GM18505 (cell line): ENCODE results near the gene EEIG1.

Source experiments
- ATAC-seq: cut with Tn5 transposase; IDR thresholded peaks from one replicate; pipeline ENCODE4 v1.9.1; 2021; ENCODE audit not compliant: unreplicated experiment
- POLR2A ChIP-seq: IDR thresholded peaks from 4 replicates; pipeline ENCODE4 v1.6.1; 2011; ENCODE audit warnings: borderline replicate concordance; ENCODE audit not compliant: insufficient read depth, insufficient read length; ENCODE audit errors: extremely low read depth

The EEIG1 gene

DNA sequence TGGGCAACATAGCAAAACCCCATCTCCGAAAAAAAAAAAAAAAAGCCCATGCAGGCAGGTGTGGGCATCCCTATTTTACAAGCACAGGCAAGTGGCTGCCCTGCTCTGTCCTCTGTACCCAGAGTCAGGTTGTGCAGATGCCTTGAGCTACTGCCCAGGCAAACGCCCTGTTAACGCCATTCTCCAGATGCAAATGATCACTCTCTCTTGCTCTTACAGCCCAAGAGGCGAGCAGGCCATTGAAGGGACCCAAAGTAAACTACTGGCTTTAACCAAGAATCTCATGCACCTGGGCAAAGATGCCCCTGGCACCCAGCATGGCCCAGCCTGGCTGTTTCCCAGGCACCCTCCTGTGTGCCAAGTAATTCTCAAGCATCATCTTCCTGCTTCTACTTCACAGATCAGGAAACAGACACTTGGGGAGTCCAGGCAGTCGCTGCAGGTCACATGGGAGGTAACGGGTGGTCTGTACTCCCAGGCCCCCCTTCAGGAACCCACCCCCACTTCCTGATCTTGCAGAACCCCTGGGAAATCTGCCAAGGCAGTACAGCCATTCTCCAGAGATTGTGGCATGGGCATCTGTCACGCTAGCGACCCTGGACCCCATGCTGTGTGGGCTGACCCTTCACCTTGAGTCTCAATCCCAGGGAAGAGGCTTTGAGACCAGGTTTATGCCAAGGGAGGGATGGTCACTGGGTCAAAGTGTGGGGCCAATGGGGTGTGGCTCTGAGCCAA is 14.2 kb downstream of the EEIG1 start:
- no peak for ATAC-seq
- TF ChIP-seq POLR2A: no peak

DNA sequence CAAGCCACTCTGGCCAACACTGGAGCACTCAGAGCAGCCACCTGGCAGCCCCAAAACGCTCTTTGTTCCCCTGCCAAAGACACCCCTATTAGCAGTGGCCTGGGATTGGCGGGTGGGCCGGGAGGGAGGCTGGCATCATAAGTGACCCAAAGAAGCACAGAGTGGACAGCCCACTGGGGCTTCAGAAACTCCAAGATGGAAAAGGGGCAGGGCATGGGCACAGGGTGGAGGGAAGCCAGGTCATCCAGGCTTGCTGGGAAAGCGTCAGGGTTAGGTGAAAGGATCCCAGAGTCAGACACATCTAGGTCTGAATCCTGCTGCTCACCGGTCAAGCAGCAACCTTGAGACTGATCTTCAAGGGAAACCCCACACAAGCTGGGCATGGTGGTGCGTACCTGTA is 14.8 kb downstream of the EEIG1 start:
- no peak for TF ChIP-seq POLR2A
- no peak for ATAC-seq

DNA sequence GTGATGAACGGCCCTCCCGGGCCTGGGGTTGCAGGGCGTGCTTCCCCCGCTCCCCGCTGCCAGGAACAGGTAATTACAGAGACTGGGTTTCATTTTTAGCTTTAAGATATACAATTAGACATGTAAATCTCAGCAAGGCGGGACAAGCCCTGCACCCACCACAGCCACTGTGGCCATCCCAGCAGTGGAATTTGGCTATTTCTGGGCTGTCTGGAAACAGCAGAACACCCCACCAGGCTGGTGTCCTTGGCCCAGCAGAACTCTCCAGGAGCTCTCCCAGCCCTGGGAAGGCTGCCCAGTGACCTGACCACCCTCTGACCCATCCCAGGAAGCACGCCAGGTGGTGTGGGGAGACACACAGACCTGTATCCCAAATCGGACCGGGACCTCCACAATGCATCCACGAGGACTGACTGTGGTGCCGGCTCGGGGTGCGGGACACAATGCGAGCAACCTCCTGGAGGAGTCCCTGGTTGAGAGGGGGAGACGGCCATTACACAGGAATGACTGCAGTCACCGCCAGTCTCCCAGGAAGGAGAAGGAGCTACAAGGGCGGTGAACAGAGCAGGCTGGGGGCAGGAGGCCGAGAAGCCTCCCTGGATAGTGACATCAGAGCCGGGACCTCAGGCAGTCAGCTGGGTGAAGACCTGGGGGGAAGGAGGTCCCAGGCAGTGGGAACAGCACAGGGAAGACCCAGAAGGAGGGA is 17.3 kb downstream of the EEIG1 start:
- TF ChIP-seq POLR2A: no peak
- ATAC-seq: no peak

DNA sequence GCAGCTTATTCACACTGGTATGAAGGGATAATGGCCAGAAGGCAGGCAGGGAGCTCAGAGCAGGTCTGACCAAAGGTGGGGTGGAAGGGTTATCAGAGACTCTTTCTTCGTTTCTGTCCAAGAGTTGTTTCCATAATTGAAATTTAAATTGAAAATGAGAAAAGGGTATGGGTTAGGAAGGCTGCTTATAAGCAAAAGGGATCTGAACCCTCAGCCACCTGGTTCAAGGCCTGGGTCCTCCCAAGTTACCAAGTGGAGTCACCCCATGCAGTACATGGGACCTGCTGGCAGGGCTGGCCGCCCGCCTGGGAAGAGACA is 17.8 kb downstream of the EEIG1 start:
- no peak for ATAC-seq
- no peak for TF ChIP-seq POLR2A

DNA sequence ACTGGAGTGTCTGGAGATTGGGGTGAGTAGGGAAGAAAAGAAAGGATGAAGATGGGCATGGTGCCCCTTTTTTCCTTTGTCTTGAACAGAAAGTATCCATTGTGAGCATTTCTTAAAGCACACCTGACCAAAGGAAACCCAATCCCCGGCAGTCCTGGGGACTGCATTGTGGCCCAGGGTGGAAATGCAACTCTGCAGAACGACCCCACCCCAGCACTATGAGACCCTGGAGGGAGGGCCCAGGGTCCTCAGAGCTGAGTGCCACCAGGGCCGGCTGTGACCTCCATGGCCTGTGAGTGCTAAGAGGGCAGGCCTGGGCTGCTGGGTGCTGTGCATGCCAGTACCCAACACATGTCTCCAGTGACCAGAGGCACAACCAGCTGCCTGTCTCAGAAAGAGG is 18.5 kb downstream of the EEIG1 start:
- TF ChIP-seq POLR2A: no peak
- no peak for ATAC-seq

DNA sequence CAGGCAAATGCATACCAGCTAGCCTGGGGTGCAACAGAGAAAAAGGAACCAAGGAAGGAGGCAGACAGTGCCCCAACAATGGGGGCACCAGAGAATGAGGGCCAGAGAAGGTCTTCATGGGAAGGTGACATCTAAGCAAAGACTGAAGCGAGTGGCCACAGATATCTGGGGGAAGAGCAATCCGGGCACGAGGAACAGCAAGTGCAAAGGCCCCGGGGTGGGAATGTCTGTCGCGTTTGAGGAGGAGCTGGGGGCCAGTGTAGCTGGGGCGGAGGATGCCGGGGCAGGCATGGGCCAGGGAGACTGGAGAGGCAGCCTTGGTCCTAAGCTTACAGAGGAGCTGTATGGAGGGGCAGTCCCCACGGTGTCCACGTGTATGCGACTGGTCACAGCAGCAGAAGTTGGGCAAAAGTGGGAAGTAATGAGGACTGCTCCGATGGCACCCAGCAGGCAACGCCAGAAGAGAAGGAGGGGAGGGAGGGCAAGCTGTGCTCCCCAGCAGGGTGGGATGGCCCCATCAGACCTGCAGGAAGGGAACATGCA is 19.1 kb downstream of the EEIG1 start:
- no peak for ATAC-seq

DNA sequence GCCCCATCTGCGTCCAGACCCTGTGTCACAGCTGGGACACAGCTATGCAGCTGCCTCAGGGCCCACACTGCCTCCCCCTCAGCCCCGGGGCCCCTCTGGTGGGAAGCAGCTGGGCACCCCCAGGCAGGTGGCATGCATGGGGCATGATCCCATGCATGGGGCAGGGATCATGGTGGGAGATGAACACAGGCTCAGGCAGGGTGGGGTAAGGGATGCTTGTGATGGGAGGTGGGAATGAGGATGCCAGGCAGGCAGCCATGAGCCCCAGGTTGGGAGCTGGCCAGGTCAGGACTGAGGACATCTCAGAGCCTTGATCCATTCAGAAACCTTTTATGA is 19.7 kb downstream of the EEIG1 start:
- ATAC-seq: no peak
- TF ChIP-seq POLR2A: no peak

More for the DNA sequence above, 19.1 kb downstream of the EEIG1 start:
- TF ChIP-seq POLR2A: no peak

DNA sequence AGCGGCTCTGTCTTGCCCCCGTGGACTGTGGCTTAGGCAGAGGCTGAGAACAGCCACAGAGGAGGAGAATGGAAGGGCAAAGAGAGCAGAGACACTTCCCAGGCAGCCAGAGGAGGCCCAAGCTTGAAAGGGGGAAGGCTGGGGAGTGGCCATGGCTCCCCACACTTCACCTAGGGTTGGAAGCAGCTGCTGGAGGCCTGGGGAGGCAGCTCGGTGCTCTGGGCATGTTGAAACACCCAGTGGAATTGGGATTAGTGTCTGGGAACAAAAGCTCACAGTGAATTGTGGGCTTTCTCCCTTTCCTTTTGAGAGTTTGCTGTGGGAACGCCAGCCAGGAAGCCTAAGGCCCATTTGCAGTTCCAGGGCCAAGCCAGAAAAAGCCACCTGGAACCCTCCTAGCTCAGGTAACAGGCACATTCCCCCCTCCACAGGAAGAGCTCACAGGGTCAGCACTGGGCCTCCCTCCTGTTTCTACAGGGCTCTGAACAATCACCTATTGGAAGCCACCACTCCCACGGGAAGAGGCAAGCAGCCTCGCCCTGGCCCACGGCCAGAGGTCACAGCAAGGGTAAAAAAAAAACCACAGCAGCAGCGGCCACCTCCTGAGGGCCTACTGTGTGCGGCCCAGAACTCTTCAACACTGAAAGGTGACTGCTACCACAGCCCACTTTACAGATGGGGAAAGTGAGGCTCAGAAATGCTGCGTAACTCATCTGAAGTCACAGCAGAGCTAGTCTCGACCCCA is 20.2 kb downstream of the EEIG1 start:
- ATAC-seq: no peak
- no peak for TF ChIP-seq POLR2A

DNA sequence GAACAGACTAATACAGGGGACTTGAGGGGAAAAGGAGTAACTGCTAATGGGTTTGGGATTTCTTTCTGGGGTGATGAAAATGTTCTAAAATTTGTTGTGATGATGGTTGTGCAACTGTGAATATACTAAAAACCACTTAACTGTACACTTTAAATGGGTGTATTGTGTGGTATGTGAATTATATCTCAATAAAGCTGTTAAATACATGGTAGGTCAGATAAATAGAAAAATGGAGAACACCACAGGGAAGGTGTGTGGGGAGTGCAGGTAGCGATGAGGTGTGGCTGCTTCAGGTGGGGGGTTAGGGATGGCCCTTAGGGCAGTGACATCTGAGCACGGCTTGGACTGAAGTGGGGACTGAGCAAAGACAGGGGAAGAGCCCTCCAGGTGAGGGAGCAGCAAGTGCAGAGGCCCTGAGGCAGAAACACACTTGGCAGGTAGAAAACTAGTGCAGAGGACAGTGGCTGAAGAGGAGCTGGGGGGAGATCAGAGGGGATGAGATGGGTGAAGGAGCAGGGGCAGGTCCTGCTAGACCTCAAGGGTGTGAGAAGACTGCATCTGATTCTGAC is 20.9 kb downstream of the EEIG1 start:
- no peak for TF ChIP-seq POLR2A
- no peak for ATAC-seq

DNA sequence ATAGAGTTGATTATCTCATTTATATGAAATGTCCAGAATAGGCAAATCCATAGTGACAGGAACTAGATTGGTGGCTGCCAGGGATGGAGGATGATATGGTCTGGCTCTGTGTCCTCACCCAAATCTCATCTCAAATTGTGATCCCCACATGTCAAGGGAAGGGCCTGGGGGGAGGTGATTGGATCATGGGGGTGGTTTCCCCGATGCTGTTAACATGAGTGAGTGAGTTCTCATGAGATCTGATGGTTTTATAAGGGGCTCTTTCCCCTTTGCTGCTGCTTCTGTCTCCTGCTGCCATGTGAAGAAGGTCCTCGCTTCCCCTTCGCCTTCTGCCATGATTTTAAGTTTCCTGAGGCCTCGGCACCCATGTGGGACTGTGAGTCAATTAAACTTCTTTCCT is 21.4 kb downstream of the EEIG1 start:
- no peak for TF ChIP-seq POLR2A
- ATAC-seq: no peak

DNA sequence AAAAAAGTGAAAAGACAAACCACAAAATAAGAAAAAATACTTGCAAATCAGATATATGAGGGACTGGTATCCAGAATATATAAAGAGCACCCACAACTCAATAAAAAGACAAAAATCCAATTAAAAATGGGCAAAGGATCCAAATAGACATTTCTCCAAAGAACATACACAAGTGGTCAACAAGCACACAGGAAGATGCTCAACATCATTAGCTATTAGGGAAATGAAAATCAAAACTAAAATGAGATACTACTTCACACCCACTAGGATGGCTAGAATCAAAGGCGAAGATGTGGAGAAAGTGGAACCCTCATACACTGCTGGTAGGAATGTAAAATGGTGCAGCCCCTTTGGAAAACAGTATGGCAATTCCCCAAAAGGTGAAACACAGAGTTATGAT is 22.1 kb downstream of the EEIG1 start:
- no peak for TF ChIP-seq POLR2A
- ATAC-seq: no peak

DNA sequence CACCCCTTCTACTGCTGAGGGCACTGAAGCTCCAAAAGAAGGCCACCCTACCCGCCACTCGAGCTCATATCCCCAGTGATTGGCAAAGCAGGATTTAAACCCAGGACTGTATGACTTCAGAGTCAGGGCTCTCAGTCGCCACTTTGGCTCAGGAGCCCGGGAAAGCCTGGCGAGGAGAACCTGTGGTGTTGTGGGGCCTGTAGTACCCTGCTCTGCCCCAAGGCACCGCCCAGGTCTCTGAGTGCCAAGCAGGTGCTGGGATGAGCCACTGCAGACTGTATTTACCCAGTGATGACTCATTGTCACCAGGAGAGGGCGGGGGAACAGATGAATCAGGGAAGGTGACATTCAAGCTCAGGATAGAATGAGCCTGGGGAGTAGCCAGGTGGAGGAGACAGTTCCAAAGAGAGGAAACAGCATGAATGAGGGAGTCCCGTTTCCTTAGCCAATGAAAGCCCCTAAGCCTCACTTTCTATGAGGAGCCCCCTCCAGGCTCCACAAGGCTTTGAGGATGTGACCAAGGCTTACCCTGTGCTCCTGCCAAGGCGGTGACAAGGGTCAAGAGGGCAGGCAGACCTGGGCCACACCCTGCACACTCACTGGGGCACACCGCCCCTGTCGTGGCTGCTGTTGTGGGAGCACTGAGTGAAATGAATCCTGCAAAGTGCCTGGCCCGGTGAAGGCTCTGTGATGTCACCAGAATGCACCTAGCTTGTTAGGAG is 25.3 kb downstream of the EEIG1 start:
- peak; percentile 68 for ATAC-seq
- no peak for TF ChIP-seq POLR2A

DNA sequence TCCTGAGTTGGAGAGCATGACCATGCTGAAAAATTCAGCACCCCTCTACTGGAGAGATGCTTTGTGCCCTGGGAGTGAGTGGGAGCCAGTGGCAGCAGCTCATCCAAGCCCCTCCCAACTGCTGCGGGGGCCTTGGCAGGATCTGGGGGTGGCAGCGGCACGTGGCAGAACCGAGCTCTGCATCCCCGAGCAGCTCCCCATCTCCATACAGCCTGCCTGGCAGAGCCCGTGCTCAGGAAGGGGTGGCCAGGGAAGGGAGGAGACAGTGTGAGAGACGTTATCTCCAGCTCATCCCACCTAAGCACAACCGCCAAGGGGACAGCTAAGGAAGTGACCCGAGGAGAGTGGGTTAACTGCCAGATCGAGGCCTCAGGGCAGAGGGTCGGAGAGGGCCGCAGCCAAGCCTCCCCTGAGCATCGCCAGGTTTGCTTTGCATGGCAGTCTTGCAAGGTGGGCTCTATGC is 25.9 kb downstream of the EEIG1 start:
- TF ChIP-seq POLR2A: no peak
- ATAC-seq: no peak
